Activated naive CD8-positive, alpha-beta T cell (primary cell): ENCODE results near the gene FGG.
"Not testable (repeated sequence)": the region's sequence is repeated elsewhere in the genome, so short reads cannot be mapped to it uniquely, and the experiment has no call there.

Source experiments
- H3K27ac Mint-ChIP-seq: one replicate; pipeline ENCODE4 v1.8.0; 2021; ENCODE audit warnings: mixed read lengths
- H3K27me3 Mint-ChIP-seq: one replicate; pipeline ENCODE4 v1.8.0; 2021; ENCODE audit warnings: mixed read lengths
- H3K36me3 Mint-ChIP-seq: one replicate; pipeline ENCODE4 v1.8.0; 2021; ENCODE audit warnings: mixed read lengths
- H3K4me1 Mint-ChIP-seq: one replicate; pipeline ENCODE4 v1.8.0; 2021; ENCODE audit warnings: low read depth, mixed read lengths
- H3K4me3 Mint-ChIP-seq: one replicate; pipeline ENCODE4 v1.8.0; 2021; ENCODE audit warnings: mild to moderate bottlenecking, mixed read lengths
- H3K9me3 Mint-ChIP-seq: one replicate; pipeline ENCODE4 v1.8.0; 2021; ENCODE audit warnings: low read depth, mixed read lengths

FGG gene

GRCh38 chr4:154602404-154603020 is 9.9 kb downstream of the FGG start:
- Mint-ChIP-seq H3K4me3 (no peak overlapping the region), H3K27me3 (peaks cover 13% of the 10 kb centered on the region)

GRCh38 chr4:154597798-154598774 is 14.4 kb downstream of the FGG start:
- no peaks in the 10 kb centered on the region for H3K36me3 Mint-ChIP-seq
- no peaks in the 10 kb centered on the region for H3K9me3 Mint-ChIP-seq
- H3K4me3 Mint-ChIP-seq: no peak overlapping the region
- no peak overlapping the region for H3K27ac Mint-ChIP-seq
- H3K4me1 Mint-ChIP-seq: no peaks in the 10 kb centered on the region
- H3K27me3 Mint-ChIP-seq: peaks cover 8% of the 10 kb centered on the region

More at GRCh38 chr4:154602404-154603020, 9.9 kb downstream of the FGG start:
- no peak overlapping the region for H3K27ac Mint-ChIP-seq
- H3K9me3 Mint-ChIP-seq: no peaks in the 10 kb centered on the region
- no peaks in the 10 kb centered on the region for H3K4me1 Mint-ChIP-seq
- no peaks in the 10 kb centered on the region for H3K36me3 Mint-ChIP-seq

GRCh38 chr4:154597281-154597680 is 15.2 kb downstream of the FGG start:
- H3K4me1 Mint-ChIP-seq, H3K9me3 Mint-ChIP-seq, H3K4me3 Mint-ChIP-seq, H3K27me3 Mint-ChIP-seq, H3K36me3 Mint-ChIP-seq, H3K27ac Mint-ChIP-seq: not testable (repeated sequence)

DNA sequence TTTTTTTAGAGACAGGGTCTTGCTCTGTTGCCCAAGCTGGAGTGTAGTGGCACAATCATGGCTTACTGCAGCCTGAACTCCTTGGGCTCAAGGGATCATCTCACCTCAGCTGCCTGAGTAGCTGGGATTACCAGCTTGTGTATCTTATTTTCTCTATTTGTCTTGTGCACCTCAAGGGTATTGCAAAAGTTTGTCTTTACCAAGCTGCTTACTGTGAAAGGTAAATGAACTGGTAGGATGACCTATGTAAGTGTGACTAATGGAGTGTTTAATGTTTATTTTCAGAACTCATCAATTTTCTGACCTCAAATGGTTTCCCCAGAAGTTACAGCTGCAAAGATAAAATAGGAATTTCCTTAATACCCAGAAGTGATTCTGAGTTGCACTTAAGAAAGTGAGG is 16.6 kb downstream of the FGG start:
- Mint-ChIP-seq H3K27me3 (peaks cover 5% of the 10 kb centered on the region), H3K36me3 (no peaks in the 10 kb centered on the region), H3K9me3 (no peaks in the 10 kb centered on the region), H3K27ac (no peak overlapping the region), H3K4me3 (no peak overlapping the region), H3K4me1 (no peaks in the 10 kb centered on the region)

DNA sequence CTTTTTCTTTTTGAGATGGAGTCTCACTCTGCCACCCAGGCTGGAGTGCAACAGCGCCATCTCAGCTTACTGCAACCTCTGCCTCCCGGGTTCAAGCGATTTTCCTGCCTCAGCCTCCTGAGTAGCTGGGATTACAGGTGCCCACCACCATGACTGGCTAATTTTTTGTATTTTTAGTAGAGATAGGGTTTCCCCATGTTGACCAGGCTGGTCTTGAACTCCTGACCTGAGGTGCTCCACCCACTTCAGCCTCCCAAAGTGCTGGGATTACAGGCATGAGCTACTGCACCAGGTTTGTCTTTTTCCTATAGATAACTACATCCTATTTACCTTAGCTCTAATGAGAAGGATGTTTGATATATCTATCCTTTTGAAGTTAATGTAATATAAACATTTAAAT is 18.1 kb downstream of the FGG start:
- not testable (repeated sequence) for H3K36me3 Mint-ChIP-seq

DNA sequence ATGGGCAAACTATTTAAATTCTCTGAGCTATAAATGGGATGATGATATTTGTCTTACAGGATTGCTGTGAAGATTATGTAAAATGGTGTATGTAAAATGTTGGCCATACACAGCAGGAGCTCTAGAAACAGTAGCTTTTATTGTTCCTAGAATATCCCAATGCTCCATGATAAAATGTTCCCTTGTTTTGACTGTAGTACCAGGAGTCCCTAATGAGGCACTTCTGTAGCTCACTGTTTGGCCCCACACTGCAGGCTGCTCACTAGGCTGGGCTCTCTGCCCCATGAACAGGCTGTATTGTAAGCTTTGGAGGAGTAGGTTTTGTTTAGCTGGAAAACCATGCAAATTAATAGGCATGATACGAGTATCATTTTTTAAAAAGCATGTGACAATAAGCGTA is 18.6 kb downstream of the FGG start:
- Mint-ChIP-seq H3K9me3 (no peaks in the 10 kb centered on the region), H3K36me3 (no peaks in the 10 kb centered on the region), H3K27ac (no peak overlapping the region), H3K4me3 (no peak overlapping the region), H3K4me1 (no peaks in the 10 kb centered on the region), H3K27me3 (peaks cover 11% of the 10 kb centered on the region)

More for the DNA sequence above, 18.1 kb downstream of the FGG start:
- not testable (repeated sequence) for H3K4me3 Mint-ChIP-seq, H3K27me3 Mint-ChIP-seq, H3K9me3 Mint-ChIP-seq, H3K4me1 Mint-ChIP-seq, H3K27ac Mint-ChIP-seq

DNA sequence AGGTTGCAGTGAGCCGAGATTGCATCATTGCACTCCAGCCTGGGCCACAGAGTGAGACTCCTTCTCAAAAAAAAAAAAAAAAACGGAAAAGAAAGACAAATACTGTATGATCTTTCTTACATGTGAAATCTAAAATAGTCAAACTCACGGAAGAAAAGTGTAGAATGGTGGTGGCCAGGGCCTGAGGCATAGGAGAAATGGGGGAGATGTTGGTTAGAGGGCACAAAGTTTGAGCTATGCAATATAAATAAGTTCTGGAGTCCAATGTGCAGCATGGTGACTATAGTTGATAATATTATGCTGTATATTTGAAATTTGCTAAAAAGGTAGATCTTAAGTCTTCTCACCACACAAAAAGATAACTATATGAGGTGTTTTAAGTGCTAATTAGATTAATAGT is 20.6 kb downstream of the FGG start:
- H3K4me3 Mint-ChIP-seq: no peak overlapping the region
- no peaks in the 10 kb centered on the region for H3K4me1 Mint-ChIP-seq
- H3K36me3 Mint-ChIP-seq: no peaks in the 10 kb centered on the region
- H3K27me3 Mint-ChIP-seq: peaks cover 16% of the 10 kb centered on the region
- no peaks in the 10 kb centered on the region for H3K9me3 Mint-ChIP-seq
- H3K27ac Mint-ChIP-seq: no peak overlapping the region

DNA sequence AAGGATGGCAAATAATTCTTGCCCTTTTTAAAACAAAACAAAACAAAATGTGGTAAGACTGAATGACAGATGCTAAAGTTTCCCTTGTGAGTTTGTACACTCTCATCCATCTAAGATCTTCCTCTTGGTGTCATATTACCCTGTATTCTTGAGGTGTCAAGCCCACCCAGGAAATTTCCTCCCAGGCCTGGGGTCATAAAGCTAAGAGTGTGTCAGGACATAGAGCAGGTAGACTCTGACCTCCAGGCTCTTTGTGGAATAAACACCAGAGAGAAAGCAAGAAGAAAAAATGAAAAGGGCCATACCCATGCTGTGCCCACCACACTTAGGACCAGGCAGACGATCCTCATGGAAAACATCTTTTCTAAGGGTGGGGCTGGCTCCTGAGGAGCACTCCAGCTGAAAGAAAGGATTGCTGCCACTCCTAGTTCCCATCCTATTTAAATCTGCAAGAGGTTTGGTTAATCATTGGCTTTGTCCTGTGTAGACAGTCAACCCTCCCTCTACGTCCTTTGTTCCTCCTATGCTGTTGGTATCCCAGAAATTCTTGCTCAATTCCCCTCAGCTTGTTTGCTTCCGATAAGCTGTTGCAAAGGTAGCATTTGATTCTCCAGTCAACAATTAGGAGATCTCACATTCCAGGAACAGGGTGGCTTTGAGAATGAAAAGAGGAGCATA is 22.0 kb downstream of the FGG start, which contains the start of gene FGA:
TSS of gene FGA (minus strand) at position 414 of the 678 bp plus-strand sequence. CDS start at position 359, 55 bp downstream.
- Mint-ChIP-seq H3K4me1 (no peaks in the 10 kb centered on the region), H3K27me3 (peaks cover 20% of the 10 kb centered on the region), H3K4me3 (no peak within 1 kb of the TSS), H3K36me3 (no peaks in the 10 kb centered on the region), H3K27ac (no peak within 1 kb of the TSS), H3K9me3 (no peaks in the 10 kb centered on the region)

- H3K36me3 Mint-ChIP-seq: no peaks in the 10 kb centered on the region
- H3K4me1 Mint-ChIP-seq: no peaks in the 10 kb centered on the region
- H3K27me3 Mint-ChIP-seq: peaks cover 20% of the 10 kb centered on the region
- H3K27ac Mint-ChIP-seq: no peak overlapping the region
- H3K4me3 Mint-ChIP-seq: no peak overlapping the region
- H3K9me3 Mint-ChIP-seq: no peaks in the 10 kb centered on the region
Measured at GRCh38 chr4:154589296-154590197, 22.9 kb downstream of the FGG start.

GRCh38 chr4:154588198-154588597 is 24.3 kb downstream of the FGG start:
- no peaks in the 10 kb centered on the region for H3K36me3 Mint-ChIP-seq

GRCh38 chr4:154586296-154587033 is 26.0 kb downstream of the FGG start:
- H3K27ac Mint-ChIP-seq: no peak overlapping the region
- peaks cover 17% of the 10 kb centered on the region for H3K27me3 Mint-ChIP-seq
- H3K4me3 Mint-ChIP-seq: no peak overlapping the region
- H3K4me1 Mint-ChIP-seq: no peaks in the 10 kb centered on the region
- no peaks in the 10 kb centered on the region for H3K9me3 Mint-ChIP-seq
- no peaks in the 10 kb centered on the region for H3K36me3 Mint-ChIP-seq

More at GRCh38 chr4:154588198-154588597, 24.3 kb downstream of the FGG start:
- Mint-ChIP-seq H3K4me3 (no peak overlapping the region), H3K4me1 (no peaks in the 10 kb centered on the region), H3K9me3 (no peaks in the 10 kb centered on the region), H3K27me3 (peaks cover 17% of the 10 kb centered on the region), H3K27ac (no peak overlapping the region)

- Mint-ChIP-seq H3K4me1 (no peaks in the 10 kb centered on the region), H3K4me3 (no peak overlapping the region), H3K9me3 (no peaks in the 10 kb centered on the region), H3K27ac (no peak overlapping the region), H3K27me3 (peaks cover 17% of the 10 kb centered on the region), H3K36me3 (no peaks in the 10 kb centered on the region)
Measured at GRCh38 chr4:154585369-154586018, 27.0 kb downstream of the FGG start.

- H3K27me3 Mint-ChIP-seq: peaks cover 10% of the 10 kb centered on the region
- H3K4me1 Mint-ChIP-seq: no peaks in the 10 kb centered on the region
- no peak overlapping the region for H3K27ac Mint-ChIP-seq
- no peaks in the 10 kb centered on the region for H3K36me3 Mint-ChIP-seq
- H3K9me3 Mint-ChIP-seq: no peaks in the 10 kb centered on the region
- H3K4me3 Mint-ChIP-seq: no peak overlapping the region
Measured at GRCh38 chr4:154584259-154584658, 28.2 kb downstream of the FGG start.
